ENCODE measurements around the gene UNC5A.

Gene UNC5A

GRCh38 chr5:176779537-176779936 lies 30.8 kb upstream of the UNC5A start:
- Histone ChIP-seq H3K4me1 (ENCODE audit: control insufficient read depth, insufficient read depth, low read length) (no peaks in the 10 kb centered on the region), H3K9me3 (ENCODE audit: control insufficient read depth, insufficient read depth, low read depth, low read length) (no peaks in the 10 kb centered on the region), H3K27ac (ENCODE audit: extremely low read depth, low read depth, low read length) (no peak overlapping the region), H3K4me3 (ENCODE audit: low read depth, low read length) (no peak overlapping the region), H3K36me3 (ENCODE audit: control insufficient read depth in 2 of 2, insufficient read depth in 1 of 2, low read length in 2 of 2) (no peaks in the 10 kb centered on the region)
- no peak for TF ChIP-seq ZNF510 (tag by site-specific recombination; IDR thresholded peaks at IDR 0.05; ENCODE audit: insufficient replicate concordance)
- TF ChIP-seq ZNF266 (tag by site-specific recombination; IDR thresholded peaks at IDR 0.05; ENCODE audit: low read depth) = no peak
- no peak for TF ChIP-seq ZNF600 (tag by site-specific recombination; IDR thresholded peaks at IDR 0.05)
- no peak for TF ChIP-seq ZNF623 (tag by site-specific recombination; IDR thresholded peaks at IDR 0.05)
- TF ChIP-seq ZNF548 (tag by site-specific recombination; IDR thresholded peaks at IDR 0.05) = no peak
- no peak for TF ChIP-seq ZNF585B (tag by site-specific recombination; IDR thresholded peaks at IDR 0.05)
- TF ChIP-seq ZNF785 (tag by site-specific recombination; IDR thresholded peaks at IDR 0.05) = no peak
- CTCF ChIA-PET = interaction anchor here (0.5 kb wide), 1 partner anchor 332 kb away, joined by 3 read pairs; no protein-coding TSS in a partner anchor
- POLR2A ChIA-PET = no interaction called here

- POLR2A ChIA-PET = no interaction called here
- Histone ChIP-seq H3K4me3 (ENCODE audit: low read depth, low read length) (no peak overlapping the region), H3K4me1 (ENCODE audit: control insufficient read depth, insufficient read depth, low read length) (no peaks in the 10 kb centered on the region), H3K27ac (ENCODE audit: extremely low read depth, low read depth, low read length) (no peak overlapping the region), H3K36me3 (ENCODE audit: control insufficient read depth in 2 of 2, insufficient read depth in 1 of 2, low read length in 2 of 2) (no peaks in the 10 kb centered on the region), H3K9me3 (ENCODE audit: control insufficient read depth, insufficient read depth, low read depth, low read length) (no peaks in the 10 kb centered on the region)
- CTCF ChIA-PET = interaction anchor here (0.6 kb wide), 1 partner anchor 1453 kb away, joined by 4 read pairs; no protein-coding TSS in a partner anchor
- TF ChIP-seq ZNF423 (tag by site-specific recombination; IDR thresholded peaks at IDR 0.05) = no peak
- TF ChIP-seq MEIS1 (CRISPR knock-in tag; IDR thresholded peaks at IDR 0.05; ENCODE audit: borderline replicate concordance) = no peak
- no peak for TF ChIP-seq ZBTB6 (tag by site-specific recombination; IDR thresholded peaks at IDR 0.05)
- TF ChIP-seq WT1 (tag by site-specific recombination; IDR thresholded peaks at IDR 0.05) = no peak
- no peak for TF ChIP-seq HOXA7 (CRISPR knock-in tag; IDR thresholded peaks at IDR 0.05; ENCODE audit: borderline replicate concordance)
- TF ChIP-seq ZFHX2 (tag by site-specific recombination; conservative IDR thresholded peaks at IDR 0.05) = no peak
- no peak for TF ChIP-seq ZSCAN5A (tag by site-specific recombination; IDR thresholded peaks at IDR 0.05)
- TF ChIP-seq ZNF692 (tag by site-specific recombination; IDR thresholded peaks at IDR 0.05) = no peak
- TF ChIP-seq BCL11B (tag by site-specific recombination; IDR thresholded peaks at IDR 0.05; ENCODE audit: low read depth) = no peak
- no peak for TF ChIP-seq ZNF350 (tag by site-specific recombination; IDR thresholded peaks at IDR 0.05)
- no peak for TF ChIP-seq ZNF449 (tag by site-specific recombination; IDR thresholded peaks at IDR 0.05)
- no peak for TF ChIP-seq ZNF248 (tag by site-specific recombination; IDR thresholded peaks at IDR 0.05)
- TF ChIP-seq ZNF19 (tag by site-specific recombination; IDR thresholded peaks at IDR 0.05; ENCODE audit: low read depth) = no peak
- TF ChIP-seq ZNF747 (tag by site-specific recombination; IDR thresholded peaks at IDR 0.05) = no peak
- TF ChIP-seq ZNF157 (tag by site-specific recombination; IDR thresholded peaks at IDR 0.05) = no peak
- no peak for TF ChIP-seq ZNF529 (tag by site-specific recombination; IDR thresholded peaks at IDR 0.05; ENCODE audit: insufficient replicate concordance)
- TF ChIP-seq SETDB1 (IDR thresholded peaks at IDR 0.05; ENCODE audit: insufficient read length, low read length) = no peak
- no peak for TF ChIP-seq KLF10 (tag by site-specific recombination; IDR thresholded peaks at IDR 0.05)
These were observed 29.9 kb upstream of the UNC5A start for GRCh38 chr5:176780176-176781053.
